SK-N-MC (cell line): ENCODE measurements around the gene NUBPL.
"Not testable (repeated sequence)": the region's sequence is repeated elsewhere in the genome, so short reads cannot be mapped to it uniquely, and the experiment has no call there.

Experiments
- DNase-seq: peaks from one replicate; pipeline ENCODE4 v3.0.0-alpha.2; 2011; ENCODE audit warnings: low read depth, low spot score
- H3K27ac ChIP-seq: fragments of 200-600 bp; sonication (generic); 2 replicates; pipeline ENCODE4 v1.5.1; 2016; ENCODE audit warnings: mixed run types
- H3K36me3 ChIP-seq: fragments of 200-600 bp; sonication (generic); 2 replicates; pipeline ENCODE4 v1.6.1; 2017; ENCODE audit warnings: antibody characterized with exemption, low read length, mixed read lengths; ENCODE audit not compliant: insufficient read depth
- H3K4me3 ChIP-seq: fragments of 200-600 bp; sonication (generic); 2 replicates; pipeline ENCODE4 v1.5.1; 2016
- H3K9ac ChIP-seq: fragments of 200-600 bp; sonication (generic); 2 replicates; pipeline ENCODE4 v1.8.0; 2017; ENCODE audit warnings: mixed run types, mixed read lengths; ENCODE audit not compliant: insufficient read length
- H3K9me3 ChIP-seq: fragments of 200-600 bp; sonication (generic); 2 replicates; pipeline ENCODE4 v1.6.1; 2017; ENCODE audit warnings: low read depth, mild to moderate bottlenecking, antibody characterized with exemption, low read length, moderate library complexity, mixed read lengths
- EZH2 ChIP-seq: fragments of 200-600 bp; sonication (generic); IDR thresholded peaks from one replicate; pipeline ENCODE4 v1.6.1; 2017; ENCODE audit warnings: antibody characterized with exemption
- FOXP2 ChIP-seq: optimal IDR thresholded peaks from 2 replicates; pipeline ENCODE3; 2011; ENCODE audit warnings: mild to moderate bottlenecking, moderate library complexity; ENCODE audit not compliant: insufficient read depth; ENCODE audit errors: extremely low read length, control extremely low read depth
- POLR2AphosphoS5 ChIP-seq: IDR thresholded peaks from 2 replicates; pipeline ENCODE4 v1.6.1; 2012; ENCODE audit warnings: mild to moderate bottlenecking, low read depth, low read length, borderline replicate concordance

NUBPL gene

DNA sequence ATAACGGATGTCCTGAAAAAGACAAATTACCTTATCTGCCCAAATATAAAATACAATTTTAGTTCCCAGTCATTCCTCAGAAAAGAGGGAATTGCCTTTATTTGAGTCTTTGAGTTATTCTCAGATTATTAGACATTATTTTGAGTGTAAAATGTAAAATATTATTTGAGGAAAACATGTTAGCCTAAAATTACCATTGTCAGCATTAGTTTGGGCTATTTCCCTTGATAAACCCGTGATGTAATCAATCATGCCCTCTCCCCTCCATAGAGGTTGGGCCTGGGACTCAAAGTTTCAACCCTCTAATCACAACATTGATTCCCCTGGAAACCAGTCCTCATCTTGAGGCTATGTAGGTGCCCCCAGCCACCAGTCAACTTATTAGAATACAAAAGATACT, 213.4 kb downstream of the NUBPL start:
- TF ChIP-seq EZH2 (no peak), POLR2AphosphoS5 (no peak), FOXP2 (no peak)
- no peaks in the 10 kb centered on the region for H3K9me3 ChIP-seq
- no peak overlapping the region for H3K27ac ChIP-seq
- no peaks in the 10 kb centered on the region for H3K36me3 ChIP-seq
- no peak overlapping the region for H3K9ac ChIP-seq
- H3K4me3 ChIP-seq, result no peak overlapping the region
- DNase-seq, result no peak

DNA sequence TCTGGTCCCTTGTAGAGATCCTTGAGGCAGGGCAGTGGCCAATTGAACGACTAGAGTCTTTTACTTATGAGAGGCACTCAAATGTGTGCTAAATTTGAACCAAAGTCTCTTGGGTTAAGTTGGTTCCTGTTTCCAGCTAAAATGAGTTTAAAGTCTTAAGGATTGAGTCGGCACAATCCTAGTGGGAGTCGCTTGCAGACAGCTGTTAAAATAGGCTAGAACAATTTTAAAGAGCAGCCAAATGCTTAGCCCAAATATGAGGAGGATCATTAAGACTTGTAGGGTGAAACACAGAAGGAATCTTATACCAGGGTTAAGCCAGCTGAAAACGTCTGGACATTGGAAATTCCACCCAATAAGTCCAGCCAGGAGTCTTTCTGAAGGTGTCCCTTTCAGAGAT, 216.1 kb downstream of the NUBPL start:
- H3K27ac ChIP-seq, result no peak overlapping the region
- TF ChIP-seq POLR2AphosphoS5 (no peak), FOXP2 (no peak), EZH2 (no peak)
- DNase-seq, result no peak
- no peak overlapping the region for H3K9ac ChIP-seq
- H3K4me3 ChIP-seq, result no peak overlapping the region
- no peaks in the 10 kb centered on the region for H3K36me3 ChIP-seq
- H3K9me3 ChIP-seq, result peaks cover 8% of the 10 kb centered on the region; the same call in 1 of the 2 replicates

- no peak for TF ChIP-seq POLR2AphosphoS5
- no peak for TF ChIP-seq FOXP2
- Histone ChIP-seq H3K27ac (no peak overlapping the region), H3K9me3 (peaks cover 8% of the 10 kb centered on the region; the same call in 1 of the 2 replicates), H3K36me3 (no peaks in the 10 kb centered on the region), H3K9ac (no peak overlapping the region), H3K4me3 (no peak overlapping the region)
- DNase-seq, result no peak
Measured at GRCh38 chr14:31781578-31781977, 220.4 kb downstream of the NUBPL start.

DNA sequence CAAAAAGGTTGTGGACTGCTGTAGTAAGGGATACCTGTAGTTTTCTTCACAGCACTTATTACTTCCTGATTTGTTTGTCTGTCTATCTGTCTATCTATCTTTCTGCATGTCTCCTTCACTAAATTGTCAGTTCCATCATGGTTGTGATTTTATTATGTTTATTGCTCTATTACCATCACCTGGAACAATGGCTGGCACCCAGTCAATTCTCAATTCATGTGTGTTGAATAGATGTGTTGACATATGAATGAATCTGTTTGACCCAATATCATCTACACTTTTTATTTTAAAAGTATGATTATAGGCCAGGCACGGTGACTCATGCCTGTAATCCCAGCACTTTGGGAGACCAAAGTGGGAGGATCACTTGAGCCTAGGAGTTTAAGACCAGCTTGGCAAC, 224.4 kb downstream of the NUBPL start:
- TF ChIP-seq FOXP2 (no peak), POLR2AphosphoS5 (no peak), EZH2 (no peak)
- H3K9me3 ChIP-seq, result peaks cover 8% of the 10 kb centered on the region; the same call in 1 of the 2 replicates
- no peak overlapping the region for H3K27ac ChIP-seq
- H3K9ac ChIP-seq, result no peak overlapping the region
- DNase-seq, result no peak
- H3K4me3 ChIP-seq, result no peak overlapping the region
- H3K36me3 ChIP-seq, result no peaks in the 10 kb centered on the region

GRCh38 chr14:31787377-31787776, 226.2 kb downstream of the NUBPL start:
- no peak for DNase-seq
- H3K4me3 ChIP-seq, result no peak overlapping the region
- no peaks in the 10 kb centered on the region for H3K36me3 ChIP-seq
- TF ChIP-seq POLR2AphosphoS5 (no peak), FOXP2 (no peak), EZH2 (no peak)
- H3K27ac ChIP-seq, result no peak overlapping the region
- H3K9ac ChIP-seq, result no peak overlapping the region
- no peaks in the 10 kb centered on the region for H3K9me3 ChIP-seq

DNA sequence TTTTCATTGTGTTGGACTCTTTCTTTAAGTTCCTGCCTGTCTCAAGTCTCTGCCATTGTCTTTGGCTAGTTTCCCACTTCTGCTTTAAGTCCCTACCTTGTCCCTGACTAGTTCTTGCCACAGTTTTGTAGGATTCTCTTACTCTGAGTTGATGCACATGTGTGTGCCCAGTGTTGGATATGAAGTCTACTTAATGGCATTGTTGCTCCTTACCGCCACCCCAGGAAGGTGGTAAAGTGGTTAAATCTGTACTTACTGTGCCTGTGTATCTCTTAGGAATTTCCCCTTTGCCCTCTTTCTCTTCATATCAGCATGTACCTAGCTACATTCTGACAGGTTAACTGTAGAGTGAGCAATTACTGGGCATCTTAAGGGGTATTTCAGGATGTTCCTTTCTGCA, 227.1 kb downstream of the NUBPL start:
- TF ChIP-seq POLR2AphosphoS5 (no peak), EZH2 (no peak), FOXP2 (no peak)
- no peak for DNase-seq
- no peak overlapping the region for H3K9ac ChIP-seq

GRCh38 chr14:31792726-31793125, 231.5 kb downstream of the NUBPL start:
- no peak for DNase-seq
- Histone ChIP-seq H3K9ac (no peak overlapping the region), H3K36me3 (no peaks in the 10 kb centered on the region), H3K27ac (no peak overlapping the region), H3K9me3 (no peaks in the 10 kb centered on the region), H3K4me3 (no peak overlapping the region)
- TF ChIP-seq POLR2AphosphoS5 (no peak), EZH2 (no peak)

More for the DNA sequence above, 227.1 kb downstream of the NUBPL start:
- no peak overlapping the region for H3K4me3 ChIP-seq
- no peaks in the 10 kb centered on the region for H3K36me3 ChIP-seq
- H3K27ac ChIP-seq, result no peak overlapping the region
- no peaks in the 10 kb centered on the region for H3K9me3 ChIP-seq

DNA sequence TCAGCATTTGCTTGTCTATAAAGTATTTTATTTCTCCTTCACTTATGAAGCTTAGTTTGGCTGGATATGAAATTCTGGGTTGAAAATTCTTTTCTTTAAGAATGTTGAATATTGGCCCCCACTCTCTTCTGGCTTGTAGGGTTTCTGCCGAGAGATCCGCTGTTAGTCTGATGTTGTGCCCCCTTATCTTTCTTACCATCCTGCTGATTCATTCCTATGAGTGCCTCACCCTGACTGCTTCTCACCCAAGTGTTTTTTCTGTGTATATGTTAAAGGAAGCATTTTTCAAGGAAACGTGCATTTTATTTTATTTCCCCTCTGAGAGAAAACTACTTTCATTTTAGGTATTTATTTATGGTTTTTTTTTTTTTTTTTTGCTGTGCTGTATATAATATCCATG, 236.7 kb downstream of the NUBPL start:
- not testable (repeated sequence) for H3K36me3 ChIP-seq, H3K9ac ChIP-seq, H3K27ac ChIP-seq, DNase-seq, H3K9me3 ChIP-seq, H3K4me3 ChIP-seq

DNA sequence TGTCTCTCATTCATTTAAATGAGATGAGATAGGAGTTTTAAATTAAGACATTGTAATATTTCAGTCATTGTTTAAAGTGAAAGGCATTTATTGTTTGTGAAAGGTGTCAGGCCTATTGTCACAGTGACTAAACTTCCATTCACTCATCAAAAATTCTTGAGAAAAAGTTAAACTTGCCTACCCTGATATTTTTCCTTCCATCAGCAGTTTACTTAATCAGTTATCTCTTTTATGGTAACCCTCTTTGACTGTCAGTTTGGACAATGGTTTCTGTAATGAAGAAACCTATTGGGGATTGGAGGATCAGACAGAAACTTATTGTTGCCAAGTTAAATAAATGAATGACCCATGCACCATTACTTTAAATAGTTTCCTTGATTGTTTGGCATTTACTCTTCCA, 241.6 kb downstream of the NUBPL start:
- Histone ChIP-seq H3K4me3 (no peak overlapping the region), H3K9ac (no peak overlapping the region), H3K36me3 (no peaks in the 10 kb centered on the region), H3K9me3 (no peaks in the 10 kb centered on the region), H3K27ac (no peak overlapping the region)
- no peak for TF ChIP-seq FOXP2
- no peak for TF ChIP-seq POLR2AphosphoS5
- no peak for TF ChIP-seq EZH2
- no peak for DNase-seq
